Activated T-cell treated with anti-CD3 and anti-CD28 coated beads, Interleukin-2, amount 50 U/mL, for 1 hour (primary cell): ENCODE data around the gene R3HDM4.
"Not testable (repeated sequence)": the region's sequence is repeated elsewhere in the genome, so short reads cannot be mapped to it uniquely, and the experiment has no call there.

Source experiments
- DNase-seq: peaks from one replicate; pipeline ENCODE4 v3.0.0-alpha.2; 2020

Gene R3HDM4

GRCh38 chr19:853614-854220 is 59.3 kb downstream of the R3HDM4 start:
- DNase-seq = not testable (repeated sequence)

- no peak for DNase-seq
Measured at GRCh38 chr19:853014-853585, 59.9 kb downstream of the R3HDM4 start.

- DNase-seq = no peak
Measured at GRCh38 chr19:852136-853013, 60.6 kb downstream of the R3HDM4 start, which contains the start of gene ELANE. ELANE (plus strand) TSS chr19:852303; CDS start chr19:852329, 26 bp downstream.

- no peak for DNase-seq
Measured at GRCh38 chr19:850979-851335, 62.1 kb downstream of the R3HDM4 start.

- DNase-seq = no peak
Measured at GRCh38 chr19:850221-850978, 62.6 kb downstream of the R3HDM4 start.

GRCh38 chr19:849195-849594 is 63.8 kb downstream of the R3HDM4 start:
- not testable (repeated sequence) for DNase-seq

GRCh38 chr19:848386-848921 is 64.6 kb downstream of the R3HDM4 start:
- DNase-seq = no peak
